GM19452 (cell line): ENCODE results near the gene FNDC3B.
A peak's percentile ranks its signal among the peaks of the same experiment; 100 is the strongest.
"Not testable (repeated sequence)": the region's sequence is repeated elsewhere in the genome, so short reads cannot be mapped to it uniquely, and the experiment has no call there.

Experiments used
- ATAC-seq: cut with Tn5 transposase; IDR thresholded peaks from one replicate; pipeline ENCODE4 v1.9.1; 2021; ENCODE audit not compliant: unreplicated experiment

Gene FNDC3B

DNA sequence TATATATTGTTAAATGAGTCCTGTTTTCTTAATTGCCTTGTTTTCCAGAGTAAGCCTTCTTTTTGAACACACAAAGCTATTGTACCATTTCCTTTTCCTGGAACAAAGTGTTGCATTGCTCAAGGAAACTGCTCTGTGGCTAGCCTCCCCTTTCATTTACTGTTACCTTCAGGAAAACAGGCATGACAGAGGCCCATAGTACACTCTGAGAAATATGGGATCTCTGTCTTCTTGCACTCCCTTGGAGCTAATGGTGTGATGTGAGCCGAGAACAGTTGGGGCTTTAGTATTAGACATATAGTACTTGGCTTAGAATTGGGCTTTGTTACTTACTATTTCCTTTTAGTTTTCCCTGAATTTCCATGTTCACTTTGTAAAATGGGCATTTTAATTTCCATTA is 215.2 kb downstream of the FNDC3B start:
- ATAC-seq: no peak

DNA sequence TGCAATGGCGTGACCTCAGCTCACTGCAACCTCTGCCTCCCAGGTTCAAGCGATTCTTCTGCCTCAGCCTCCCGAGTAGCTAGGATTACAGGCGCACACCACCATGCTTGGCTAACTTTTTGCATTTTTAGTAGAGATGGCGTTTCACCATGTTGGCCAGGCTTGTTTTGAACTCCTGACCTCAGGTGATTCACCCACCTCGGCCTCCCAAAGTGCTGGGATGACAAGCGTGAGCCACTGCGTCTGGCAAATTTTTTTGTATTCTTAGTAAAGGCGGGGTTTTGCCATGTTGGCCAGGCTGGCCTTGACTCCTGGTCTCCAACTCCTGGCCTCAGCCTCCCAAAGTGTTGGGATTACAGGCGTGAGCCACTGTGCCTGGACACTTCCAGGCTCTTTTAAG is 215.9 kb downstream of the FNDC3B start:
- not testable (repeated sequence) for ATAC-seq

DNA sequence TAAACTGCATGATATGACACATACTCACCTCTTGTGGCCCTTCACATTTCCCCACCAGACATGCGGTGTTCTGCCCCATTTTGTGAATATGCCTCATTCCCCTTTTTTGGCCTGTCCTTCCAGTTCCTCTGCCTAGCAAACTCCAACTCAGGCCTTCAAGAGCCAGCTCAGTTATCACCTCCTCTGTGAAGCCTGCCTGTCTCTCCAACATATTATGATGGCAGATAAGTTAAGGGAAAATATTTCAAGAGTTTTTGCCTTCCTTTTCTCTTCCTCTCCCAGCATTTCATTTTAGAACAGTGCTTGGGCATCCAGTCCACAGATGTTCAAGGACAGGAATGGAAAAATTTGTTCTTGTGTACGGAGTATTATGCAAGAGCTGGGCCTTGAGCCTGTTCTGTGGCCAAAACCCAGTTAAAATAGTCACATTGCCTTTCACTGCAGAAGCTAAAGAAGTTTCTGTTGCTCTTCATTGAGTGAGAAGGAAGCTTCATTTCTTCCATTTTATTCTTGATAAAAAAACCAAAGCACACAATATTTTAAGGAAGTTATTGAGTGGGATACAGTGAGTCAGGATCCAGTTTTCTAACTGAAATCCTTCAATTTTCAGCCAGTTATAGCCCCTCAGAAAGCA is 216.8 kb downstream of the FNDC3B start:
- no peak for ATAC-seq

DNA sequence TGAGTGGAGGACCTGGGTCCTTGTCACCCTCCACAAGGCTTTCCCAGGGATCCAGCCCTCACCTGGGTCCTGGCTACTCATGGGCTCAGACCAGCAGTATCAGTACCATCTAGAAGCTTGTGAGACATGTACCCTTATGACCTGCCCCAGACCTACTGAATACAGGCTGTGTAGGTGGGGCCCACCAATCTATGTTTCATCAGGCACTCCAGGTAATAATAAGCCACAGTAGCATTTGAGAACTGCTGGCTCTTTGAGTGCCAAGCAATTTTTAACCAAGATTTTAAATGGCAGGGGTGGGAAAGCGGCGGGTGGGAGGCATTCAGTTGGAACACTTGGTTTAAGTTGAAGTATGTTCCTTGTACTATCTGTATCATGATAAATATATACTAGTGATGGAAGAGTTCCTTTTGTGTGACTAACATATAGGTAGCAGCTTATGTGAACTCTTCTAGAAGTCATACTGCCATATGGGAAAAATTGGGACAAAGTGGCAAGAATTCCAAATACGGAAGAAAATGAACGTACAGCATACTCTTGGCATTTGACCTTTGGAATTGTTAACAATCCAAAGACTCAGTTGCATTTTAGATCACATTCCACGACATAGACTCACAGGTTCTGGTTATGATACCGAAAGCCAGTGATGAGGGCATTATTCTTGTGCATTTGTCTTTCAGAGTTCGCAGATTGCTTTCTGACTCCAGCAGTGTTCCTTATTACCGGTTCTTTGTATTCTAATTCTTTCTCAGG is 218.4 kb downstream of the FNDC3B start:
- ATAC-seq: no peak

DNA sequence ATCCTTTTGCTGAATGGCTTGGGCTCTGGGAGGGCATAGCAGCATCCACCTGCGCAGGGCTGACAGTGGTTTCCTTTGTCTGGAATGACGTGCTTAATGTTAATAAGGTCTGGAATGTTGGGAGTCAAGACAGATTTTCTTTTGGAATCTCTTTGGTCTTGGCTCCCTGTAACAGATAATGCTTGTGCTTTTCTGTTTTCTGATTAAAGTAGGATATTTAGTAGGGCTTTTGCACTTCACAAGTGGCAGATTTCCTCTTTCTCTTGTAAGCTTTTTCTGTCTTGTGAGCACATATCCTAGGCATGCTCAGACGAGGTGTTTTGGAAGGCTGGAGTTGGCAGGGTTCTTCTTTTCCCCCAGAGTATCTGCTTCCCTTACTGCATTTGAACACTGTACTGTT is 219.2 kb downstream of the FNDC3B start:
- ATAC-seq: no peak

DNA sequence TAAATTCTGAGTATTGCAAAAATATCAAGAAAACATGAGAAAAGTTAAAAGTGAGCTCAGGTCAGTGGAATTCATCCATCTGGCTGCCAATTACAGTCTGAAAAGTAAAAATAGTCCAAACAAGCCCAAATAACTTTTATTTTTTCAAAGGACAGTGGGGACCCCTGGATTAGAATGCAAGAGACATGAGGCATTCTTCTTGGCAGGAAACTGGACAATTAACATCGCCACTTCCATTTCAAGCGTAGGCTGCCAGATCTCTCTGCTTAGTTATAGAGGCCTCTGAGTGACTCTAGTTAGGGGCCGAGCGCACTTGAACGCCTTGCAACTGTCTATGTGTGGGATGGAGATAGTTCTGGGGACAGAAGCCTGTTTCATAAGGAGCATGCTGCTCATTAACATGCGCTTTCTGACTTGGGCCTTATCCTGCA is 219.7 kb downstream of the FNDC3B start:
- no peak for ATAC-seq

DNA sequence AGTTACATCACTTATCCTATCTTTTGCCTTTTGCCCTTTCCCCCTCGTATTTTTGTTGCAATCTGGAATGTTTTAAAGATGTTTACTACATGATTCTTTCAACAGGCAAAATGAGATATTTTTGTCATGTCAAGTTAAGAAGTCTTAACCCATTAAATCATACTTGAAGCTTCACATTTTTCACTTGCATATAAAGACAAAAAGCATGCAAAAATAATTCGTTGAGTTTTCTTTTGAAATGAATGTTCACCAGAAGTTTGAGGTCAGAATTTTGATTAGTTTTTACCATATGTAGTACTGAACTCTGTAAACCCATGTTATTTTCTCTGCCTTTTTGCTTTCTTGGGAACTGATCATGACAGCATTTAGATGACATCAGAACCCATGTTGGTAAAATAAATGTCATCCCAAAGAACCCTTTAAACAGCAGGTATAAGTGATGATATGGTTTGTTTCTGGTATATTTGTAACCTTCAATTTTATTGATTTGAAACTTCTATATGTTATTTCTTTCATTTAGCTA is 220.4 kb downstream of the FNDC3B start:
- ATAC-seq: no peak

DNA sequence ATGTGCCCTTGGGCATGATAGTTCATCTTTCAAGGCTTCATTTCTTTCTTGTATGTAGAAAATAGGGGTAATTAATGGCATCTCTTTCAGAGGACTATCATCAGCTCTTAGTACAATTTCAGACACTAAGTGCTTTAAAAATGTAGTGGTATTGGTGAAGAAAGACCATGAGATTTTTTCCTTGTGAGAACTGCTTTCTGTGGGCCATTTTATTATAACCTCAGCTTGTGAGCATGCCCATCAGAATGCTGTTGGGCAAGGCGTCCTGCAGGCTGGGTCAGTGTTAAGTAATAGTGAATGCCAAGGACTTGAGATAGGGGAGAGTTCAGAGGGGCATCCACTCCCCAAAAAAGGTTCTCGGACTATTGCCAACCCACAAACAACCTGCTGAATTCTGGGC is 221.0 kb downstream of the FNDC3B start:
- no peak for ATAC-seq

DNA sequence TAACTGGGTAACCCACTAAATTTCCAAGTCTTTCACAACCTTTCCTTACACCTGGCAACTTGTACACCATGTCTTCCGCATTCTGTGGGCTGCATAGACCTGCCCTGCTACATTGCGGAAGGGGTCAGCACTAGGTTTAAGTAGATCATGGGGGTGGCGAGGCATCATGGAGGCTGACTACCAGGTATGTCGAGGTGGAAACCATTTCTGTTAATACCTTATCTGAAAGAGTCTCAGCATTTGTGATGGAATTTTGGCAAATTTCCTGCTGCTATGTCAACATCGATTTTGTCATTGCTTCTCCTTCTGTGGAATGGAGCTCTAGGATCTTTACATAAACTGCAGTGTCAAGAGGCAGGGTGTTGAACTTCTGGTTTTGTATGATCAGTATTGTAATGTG is 221.7 kb downstream of the FNDC3B start:
- no peak for ATAC-seq

DNA sequence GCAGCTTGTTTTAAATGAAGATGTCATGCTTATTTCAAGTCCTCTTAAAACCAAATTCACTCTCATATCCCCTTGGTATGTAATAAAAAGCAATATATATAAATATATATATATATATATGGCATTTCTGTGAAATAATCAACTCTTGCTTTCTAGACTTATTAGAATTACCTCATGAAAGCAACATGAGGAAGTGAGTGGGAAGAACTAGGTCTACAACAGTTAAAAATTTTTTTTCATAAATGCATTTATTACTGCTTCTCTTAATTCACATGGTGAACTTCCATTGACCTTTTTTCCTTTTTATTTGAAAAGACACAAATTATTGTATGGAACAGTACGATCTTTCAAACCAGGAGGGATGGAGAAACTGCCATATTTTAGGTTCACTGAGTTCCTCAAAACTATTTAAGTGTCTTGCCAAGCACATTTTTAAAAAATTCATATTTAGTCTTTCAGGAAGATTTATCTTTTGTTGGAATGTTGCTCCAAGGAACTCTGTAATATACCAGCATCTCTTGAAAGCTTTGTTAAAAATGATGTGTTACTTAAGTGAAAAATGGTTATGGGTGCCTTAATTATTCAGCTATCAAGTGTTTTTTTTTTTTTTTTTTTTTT is 223.7 kb downstream of the FNDC3B start:
- no peak for ATAC-seq

DNA sequence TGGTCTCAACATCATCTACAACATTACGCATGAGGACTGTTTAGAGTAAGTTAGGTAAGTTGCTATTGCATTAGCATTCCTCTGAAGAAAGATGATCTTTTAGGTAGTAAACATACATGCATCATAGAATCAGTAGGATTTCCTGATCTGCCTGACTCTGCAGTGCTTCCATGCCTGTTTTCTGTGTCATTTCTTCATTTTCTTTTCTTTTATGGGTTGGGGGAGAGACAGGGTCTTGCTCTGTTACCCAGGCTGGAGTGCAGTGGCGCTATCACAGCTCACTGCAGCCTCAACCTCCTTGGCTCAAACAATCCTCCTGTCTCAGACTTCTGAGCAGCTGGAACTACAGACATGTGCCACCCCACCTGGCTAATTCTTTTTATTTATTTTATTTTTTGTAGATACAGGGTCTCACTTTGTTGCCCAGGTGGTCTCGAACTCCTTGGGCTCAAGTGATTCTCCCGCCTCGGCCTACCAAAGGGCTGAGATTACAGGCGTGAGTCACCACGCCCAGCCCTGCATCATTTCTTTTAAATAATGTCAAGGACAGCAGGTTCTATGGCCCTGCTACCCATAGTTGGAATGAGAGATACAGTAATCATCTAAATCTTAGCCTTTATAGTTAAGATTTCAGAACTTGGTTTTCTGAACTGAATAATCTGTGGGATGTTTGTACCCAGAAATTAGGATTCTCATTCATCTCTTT is 224.6 kb downstream of the FNDC3B start:
- ATAC-seq: no peak

DNA sequence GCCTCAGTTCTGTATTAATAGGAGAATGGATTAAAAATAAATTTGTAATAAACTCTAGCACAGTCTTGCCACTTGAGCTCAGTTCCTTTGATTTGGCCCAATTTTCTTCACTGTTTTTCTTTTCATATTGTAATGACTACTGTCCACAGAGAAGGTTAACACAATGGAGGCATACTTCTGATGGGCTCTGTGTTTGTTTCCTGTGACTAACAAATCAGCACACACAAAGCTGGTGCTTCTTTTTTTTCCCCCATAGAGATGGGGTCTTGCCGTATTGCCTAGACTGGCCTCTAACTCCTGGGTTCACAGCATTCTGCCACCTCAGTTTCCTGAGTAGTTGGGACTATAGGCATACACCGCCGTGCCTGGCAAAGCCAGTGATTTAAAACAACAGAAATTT is 226.7 kb downstream of the FNDC3B start:
- no peak for ATAC-seq

DNA sequence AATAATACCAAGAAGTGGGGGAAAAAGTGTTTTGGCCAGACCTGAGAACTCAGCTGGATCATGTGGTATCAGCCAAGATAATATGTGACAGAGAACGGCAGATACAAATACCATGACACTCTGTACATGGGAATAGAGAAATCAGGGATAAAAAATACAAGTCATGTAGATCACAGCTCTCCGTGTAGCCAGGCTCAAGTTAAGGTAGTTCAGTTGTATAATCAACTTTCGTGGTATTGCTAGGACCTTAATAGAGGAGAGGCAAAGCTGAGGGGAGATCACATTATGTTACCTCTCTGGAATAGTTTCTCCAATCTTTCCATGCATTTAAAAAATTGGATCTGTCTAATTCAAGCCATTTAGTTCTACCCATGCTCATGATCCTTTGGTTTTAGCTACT is 229.0 kb downstream of the FNDC3B start:
- no peak for ATAC-seq

DNA sequence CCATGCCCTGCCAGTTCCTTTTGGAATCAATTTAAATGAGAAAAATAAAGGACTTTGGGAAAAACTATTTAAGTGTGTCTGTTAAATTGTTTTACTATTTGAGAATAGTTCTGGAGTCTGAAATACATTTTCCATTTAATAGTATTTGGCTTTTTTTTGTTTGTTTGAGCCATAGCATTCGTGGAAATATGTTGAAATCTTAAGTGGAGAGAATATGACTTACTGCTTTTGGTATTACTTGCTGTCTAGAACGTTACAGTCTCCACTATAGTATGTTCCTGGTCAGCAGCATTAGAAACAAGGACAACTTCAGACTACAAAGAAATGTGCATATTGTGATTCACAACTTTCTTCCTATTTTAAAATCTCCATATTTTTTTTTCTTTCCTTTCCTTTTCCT is 229.5 kb downstream of the FNDC3B start:
- ATAC-seq: no peak

DNA sequence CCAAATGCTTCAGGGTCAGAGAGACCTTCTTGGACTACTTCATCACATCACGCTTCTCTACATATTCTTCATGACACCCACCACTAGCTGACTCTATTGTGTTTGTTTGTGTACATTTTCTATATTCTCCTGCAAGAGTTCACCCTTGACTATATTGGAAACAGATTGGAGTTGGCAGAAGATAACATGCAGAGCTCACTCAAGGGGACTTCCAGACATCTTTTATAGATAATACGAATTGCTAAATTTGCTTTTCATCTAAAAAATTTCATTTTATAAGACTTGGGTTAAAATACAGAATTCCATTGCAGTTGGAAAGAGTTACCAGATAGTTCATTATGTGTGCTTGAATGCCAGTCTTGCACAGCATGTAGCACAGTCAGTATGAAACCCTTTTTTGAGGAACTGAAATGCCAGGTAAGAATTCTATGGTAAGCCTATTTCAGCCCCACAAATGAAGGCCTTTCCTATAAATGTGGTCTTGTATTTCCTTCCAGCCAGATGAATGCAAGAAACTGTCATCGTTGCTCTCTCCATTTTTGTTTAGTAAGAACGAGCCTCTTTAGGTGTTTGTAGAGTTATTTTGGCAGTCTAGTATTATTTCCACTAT is 231.3 kb downstream of the FNDC3B start:
- peak; percentile 96 for ATAC-seq

DNA sequence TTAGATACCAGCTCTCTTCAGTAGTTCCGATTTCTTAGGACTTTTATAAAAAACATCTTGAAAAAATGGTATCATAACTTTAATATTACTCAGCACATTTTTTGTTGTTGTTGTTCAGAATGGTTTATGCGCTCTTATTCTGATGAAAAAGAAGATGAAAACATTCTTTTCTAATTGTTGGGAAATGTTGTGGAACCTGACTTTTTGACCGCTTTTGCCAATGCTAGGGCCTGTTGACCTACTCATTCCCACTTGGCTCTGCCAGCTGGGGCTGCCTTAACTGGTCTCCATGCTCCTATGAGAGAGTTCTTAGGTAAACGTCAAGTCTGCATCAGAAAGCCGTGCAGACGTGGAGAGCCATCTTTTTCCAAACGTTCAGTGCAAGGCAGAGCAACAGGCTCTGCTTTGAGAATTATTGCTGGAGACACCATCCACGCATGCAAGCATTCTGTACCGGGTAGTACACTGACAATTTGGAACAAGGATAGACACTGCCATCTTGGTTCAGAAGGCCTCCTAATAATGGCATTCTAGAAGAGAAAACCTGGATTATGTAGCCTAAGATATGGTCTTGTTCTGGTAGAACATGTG is 232.1 kb downstream of the FNDC3B start:
- no peak for ATAC-seq

DNA sequence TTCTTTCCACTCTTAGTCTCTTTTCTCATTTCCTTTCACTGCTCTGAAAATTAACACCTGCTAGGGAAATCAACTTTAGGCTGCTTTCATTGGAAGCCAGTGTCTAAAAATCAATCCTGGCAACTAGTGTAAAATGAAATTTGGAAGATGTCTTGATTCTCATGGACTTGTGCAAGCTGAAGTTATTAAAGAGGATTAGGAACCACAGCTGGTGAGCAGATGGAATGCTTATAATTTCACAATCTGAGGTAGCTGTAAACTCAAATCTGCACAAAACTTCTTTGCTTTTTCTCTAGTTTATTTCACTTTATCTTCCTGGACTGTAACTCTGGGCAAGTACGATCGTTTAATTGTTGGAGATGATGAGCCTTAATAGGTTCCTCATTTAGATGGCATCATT is 233.3 kb downstream of the FNDC3B start:
- no peak for ATAC-seq

DNA sequence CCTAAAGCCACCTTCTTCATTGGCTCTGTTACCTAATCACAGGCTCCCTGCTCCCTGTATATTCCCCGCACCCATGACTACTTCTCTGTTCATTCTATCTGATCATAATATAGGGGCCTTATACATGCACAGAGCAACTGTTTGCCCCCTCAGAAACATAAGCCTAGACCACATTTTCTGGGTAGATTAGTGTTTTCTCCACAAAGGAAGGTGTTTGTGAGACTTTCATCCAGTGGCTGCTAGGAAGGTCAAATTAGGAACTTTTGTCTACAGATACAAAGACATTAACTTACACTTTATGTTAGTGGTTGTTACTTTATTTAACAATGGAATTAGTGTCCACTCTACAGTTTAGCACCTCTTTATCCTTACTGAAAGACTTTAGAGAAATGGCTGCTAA is 234.0 kb downstream of the FNDC3B start:
- ATAC-seq: no peak

DNA sequence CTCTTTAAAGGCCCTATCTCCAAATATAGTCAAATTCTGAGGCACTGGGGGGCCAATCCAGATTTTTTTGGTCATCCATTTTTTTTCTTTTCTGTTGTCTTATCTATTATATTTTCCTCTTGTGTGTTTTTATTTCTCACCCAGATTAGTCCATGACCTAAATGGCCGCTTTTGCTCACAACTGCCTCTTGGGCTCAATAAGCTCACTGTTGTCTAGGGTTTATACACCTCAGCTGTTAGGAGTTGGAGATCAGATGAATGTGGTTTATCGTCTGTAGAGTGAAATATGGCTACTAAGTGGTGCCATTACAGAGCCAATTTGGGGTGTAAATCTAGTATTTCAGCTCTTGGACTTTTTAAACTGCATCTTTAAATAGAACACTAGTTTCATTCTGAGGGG is 235.5 kb downstream of the FNDC3B start:
- no peak for ATAC-seq

DNA sequence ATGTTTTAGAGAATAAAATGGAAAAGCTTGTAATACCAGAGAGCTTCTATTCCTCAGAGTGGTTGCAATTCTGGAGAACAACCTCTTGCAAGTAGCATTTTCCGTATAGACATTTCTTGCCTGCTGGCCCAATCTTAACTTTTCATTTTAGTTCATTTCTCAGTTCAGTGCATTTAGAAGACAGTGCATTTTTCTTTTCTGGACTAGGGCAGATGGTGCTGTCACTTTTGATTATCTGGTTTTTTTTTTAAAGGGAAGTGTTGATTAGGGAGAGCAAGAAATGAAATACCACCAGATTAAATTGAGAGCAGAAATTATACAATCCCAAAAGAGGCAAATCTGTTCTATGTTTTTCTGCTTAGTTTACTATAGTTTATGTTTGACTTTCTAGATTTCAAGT is 236.2 kb downstream of the FNDC3B start:
- ATAC-seq: no peak

DNA sequence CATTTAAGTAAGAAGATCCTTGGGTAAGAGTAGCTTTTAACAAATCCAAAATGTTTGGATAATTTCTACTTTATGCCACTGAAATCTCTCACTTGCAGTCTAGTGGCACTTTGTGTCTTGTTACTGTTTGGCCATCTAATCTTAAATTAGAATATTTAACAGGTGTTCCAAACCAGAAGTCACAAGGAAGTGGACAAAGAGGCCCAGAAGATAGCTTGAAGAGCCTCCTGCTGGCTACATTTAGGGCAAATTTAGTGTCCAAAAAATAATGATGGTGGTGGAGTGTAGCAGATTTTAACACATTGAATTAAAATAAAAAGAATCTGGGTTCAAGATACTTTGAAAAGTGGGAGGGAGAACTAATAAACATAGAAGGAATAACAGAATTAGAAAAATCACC is 236.7 kb downstream of the FNDC3B start:
- ATAC-seq: no peak
